ENCODE data around the gene PROM1. TPM values are rescaled to one million over a fixed set of nuclear protein-coding genes. Genes with fewer than 3 reads are reported as not detected.

Gene PROM1
- total RNA-seq, 1 donor from 2014 or later, result not detected

- DNase-seq (ENCODE audit: low read depth in 2 of 2), result no peak
These were observed 53.9 kb downstream of the PROM1 start for GRCh38 chr4:16029886-16030285.

- DNase-seq (ENCODE audit: low read depth in 2 of 2), result peak in 1 of 2 donors; percentile 12
These were observed 54.6 kb downstream of the PROM1 start for GRCh38 chr4:16029262-16029661.

GRCh38 chr4:16027626-16028025 lies 56.2 kb downstream of the PROM1 start:
- peak in 1 of 2 donors; percentile 11 for DNase-seq (ENCODE audit: low read depth in 2 of 2)

- DNase-seq (ENCODE audit: low read depth in 2 of 2), result no peak
These were observed 56.7 kb downstream of the PROM1 start for GRCh38 chr4:16027114-16027513.

GRCh38 chr4:16026160-16026761 lies 57.6 kb downstream of the PROM1 start:
- DNase-seq (ENCODE audit: low read depth in 2 of 2), result peak; percentile 72 to 80

- peak in 1 of 2 donors; percentile 29 for DNase-seq (ENCODE audit: low read depth in 2 of 2)
These were observed 58.6 kb downstream of the PROM1 start for GRCh38 chr4:16025268-16025667.

GRCh38 chr4:16023776-16024408 lies 59.9 kb downstream of the PROM1 start:
- no peak for DNase-seq (ENCODE audit: low read depth in 2 of 2)

- no peak for DNase-seq (ENCODE audit: low read depth in 2 of 2)
These were observed 61.8 kb downstream of the PROM1 start for GRCh38 chr4:16021804-16022560.

GRCh38 chr4:16019649-16020048 lies 64.2 kb downstream of the PROM1 start:
- no peak for DNase-seq (ENCODE audit: low read depth in 2 of 2)

GRCh38 chr4:16018841-16019240 lies 65.0 kb downstream of the PROM1 start:
- no peak for DNase-seq (ENCODE audit: low read depth in 2 of 2)

GRCh38 chr4:16018061-16018676 lies 65.7 kb downstream of the PROM1 start:
- no peak for DNase-seq (ENCODE audit: low read depth in 2 of 2)

GRCh38 chr4:16016536-16016935 lies 67.3 kb downstream of the PROM1 start:
- DNase-seq (ENCODE audit: low read depth in 2 of 2), result no peak

GRCh38 chr4:16011173-16011572 lies 72.7 kb downstream of the PROM1 start:
- DNase-seq (ENCODE audit: low read depth in 2 of 2), result no peak

GRCh38 chr4:16009153-16009552 lies 74.7 kb downstream of the PROM1 start:
- DNase-seq (ENCODE audit: low read depth in 2 of 2), result no peak

GRCh38 chr4:16007471-16008095 lies 76.2 kb downstream of the PROM1 start:
- no peak for DNase-seq (ENCODE audit: low read depth in 2 of 2)

GRCh38 chr4:16006771-16007446 lies 76.9 kb downstream of the PROM1 start:
- DNase-seq (ENCODE audit: low read depth in 2 of 2), result no peak

- no peak for DNase-seq (ENCODE audit: low read depth in 2 of 2)
These were observed 78.1 kb downstream of the PROM1 start for GRCh38 chr4:16005676-16006075.

- peak; percentile 74 to 80 for DNase-seq (ENCODE audit: low read depth in 2 of 2)
These were observed 82.4 kb downstream of the PROM1 start for GRCh38 chr4:16001484-16001858.

- no peak for DNase-seq (ENCODE audit: low read depth in 2 of 2)
These were observed 82.9 kb downstream of the PROM1 start for GRCh38 chr4:16000708-16001483.

- no peak for DNase-seq (ENCODE audit: low read depth in 2 of 2)
These were observed 87.0 kb downstream of the PROM1 start for GRCh38 chr4:15996773-15997172.
